G401.6 (cell line): ENCODE data around the gene TGIF1.

Experiments
- FAIRE-seq: peaks from 2 replicates; lab custom pipeline; 2012; peaks lifted over from hg19 to GRCh38; lab: Jason Lieb, UNC

The TGIF1 gene

GRCh38 chr18:3434685-3435084 is 15.3 kb upstream of the TGIF1 start:
- FAIRE-seq: no peak

GRCh38 chr18:3440341-3440740 is 9.6 kb upstream of the TGIF1 start:
- FAIRE-seq: no peak

- FAIRE-seq: peak; percentile 51
Measured at GRCh38 chr18:3441290-3441689, 8.7 kb upstream of the TGIF1 start.

GRCh38 chr18:3442919-3443318 is 7.1 kb upstream of the TGIF1 start:
- no peak for FAIRE-seq

- no peak for FAIRE-seq
Measured at GRCh38 chr18:3444296-3444695, 5.7 kb upstream of the TGIF1 start.

- no peak for FAIRE-seq
Measured at GRCh38 chr18:3444954-3445353, 5.0 kb upstream of the TGIF1 start.

- no peak for FAIRE-seq
Measured at GRCh38 chr18:3447068-3447894, 2.7 kb upstream of the TGIF1 start.

- peak; percentile 98 for FAIRE-seq
Measured at GRCh38 chr18:3447895-3448837, 1.8 kb upstream of the TGIF1 start.

GRCh38 chr18:3448838-3449511 is 997 bp upstream of the TGIF1 start:
- FAIRE-seq: no peak

- FAIRE-seq: no peak
Measured at GRCh38 chr18:3449512-3450011, 410 bp upstream of the TGIF1 start.

- no peak for FAIRE-seq
Measured at GRCh38 chr18:3450799-3451182, 819 bp downstream of the TGIF1 start.

GRCh38 chr18:3451183-3451988 is 1.4 kb downstream of the TGIF1 start:
- peak; percentile 90 for FAIRE-seq

GRCh38 chr18:3451989-3452749 is 2.2 kb downstream of the TGIF1 start:
- FAIRE-seq: no peak

- no peak for FAIRE-seq
Measured at GRCh38 chr18:3452750-3453539, 3.0 kb downstream of the TGIF1 start.

GRCh38 chr18:3453540-3454364 is 3.8 kb downstream of the TGIF1 start:
- peak; percentile 67 for FAIRE-seq

- FAIRE-seq: peak; percentile 94
Measured at GRCh38 chr18:3454365-3455089, 4.6 kb downstream of the TGIF1 start.

GRCh38 chr18:3455090-3455635 is 5.2 kb downstream of the TGIF1 start:
- no peak for FAIRE-seq
